ENCODE data around the gene BTBD2. TPM values are rescaled to one million over a fixed set of nuclear protein-coding genes. Genes with fewer than 3 reads are reported as not detected.
A peak's percentile ranks its signal among the peaks of the same experiment; 100 is the strongest.

BTBD2 gene
- total RNA-seq, 1 experiment from 2014 or later = 19.9 TPM

DNA sequence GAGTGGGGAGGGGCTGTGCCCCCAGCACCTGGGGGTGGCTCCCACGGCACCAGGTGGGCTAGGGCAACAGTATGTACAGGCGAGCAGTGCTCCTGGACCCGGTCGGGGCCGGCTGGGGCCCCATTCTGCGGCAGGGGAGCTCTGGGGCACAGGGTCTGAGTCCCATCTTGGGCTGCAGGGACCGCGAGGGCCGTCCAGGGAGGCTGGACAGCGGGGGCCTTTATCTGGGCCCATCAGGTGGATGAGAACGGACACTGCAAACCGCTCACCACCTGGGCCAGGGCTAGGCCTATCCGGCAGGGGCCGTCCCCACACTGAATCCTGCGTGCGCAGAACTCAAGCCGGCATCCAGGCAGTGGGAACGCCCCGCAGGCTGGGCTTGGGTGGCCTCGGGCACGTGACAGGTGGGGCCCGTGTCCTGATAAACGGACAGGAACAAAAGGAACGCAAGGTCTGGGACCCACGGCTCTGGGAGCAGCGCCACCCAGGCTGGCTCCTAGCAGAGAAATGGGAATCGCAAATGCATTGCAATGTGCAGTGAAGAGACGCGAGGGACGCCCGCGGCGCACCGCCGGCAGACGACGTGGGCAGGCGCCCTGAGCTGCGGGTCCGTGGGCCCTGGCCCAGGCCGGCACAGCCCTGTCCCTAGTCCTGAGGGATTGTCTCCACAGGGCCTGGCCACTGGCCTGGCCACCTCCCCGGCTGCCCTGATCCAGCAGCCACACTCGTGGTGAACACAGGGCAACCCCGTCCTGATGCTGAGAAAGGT, 29.7 kb downstream of the BTBD2 start:
- no peak for DNase-seq (ENCODE audit: low read depth)

- DNase-seq (ENCODE audit: low read depth) = no peak
Measured at GRCh38 chr19:1984357-1984756, 31.2 kb downstream of the BTBD2 start.

DNA sequence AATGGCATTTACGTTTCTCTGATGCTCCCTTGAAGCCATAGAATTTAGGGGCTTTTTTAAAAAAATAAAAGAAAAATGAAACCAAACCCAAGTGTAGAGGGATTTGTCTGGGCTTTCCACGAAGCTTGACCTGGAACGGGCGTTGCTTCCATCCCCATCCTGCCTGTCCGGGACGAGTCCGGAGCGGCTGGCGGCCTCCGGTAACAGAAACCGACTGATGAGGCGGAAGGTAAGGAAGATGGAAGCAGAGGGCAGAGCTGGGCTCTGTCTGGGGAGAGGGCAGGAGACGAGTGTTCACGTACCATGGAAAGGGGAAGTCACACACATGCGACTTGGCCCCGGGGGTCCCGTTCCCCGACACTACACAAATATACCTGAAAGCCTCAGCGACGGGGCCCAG, 34.3 kb downstream of the BTBD2 start:
- DNase-seq (ENCODE audit: low read depth) = no peak

- DNase-seq (ENCODE audit: low read depth) = no peak
Measured at GRCh38 chr19:1980809-1981181, 34.7 kb downstream of the BTBD2 start.

DNA sequence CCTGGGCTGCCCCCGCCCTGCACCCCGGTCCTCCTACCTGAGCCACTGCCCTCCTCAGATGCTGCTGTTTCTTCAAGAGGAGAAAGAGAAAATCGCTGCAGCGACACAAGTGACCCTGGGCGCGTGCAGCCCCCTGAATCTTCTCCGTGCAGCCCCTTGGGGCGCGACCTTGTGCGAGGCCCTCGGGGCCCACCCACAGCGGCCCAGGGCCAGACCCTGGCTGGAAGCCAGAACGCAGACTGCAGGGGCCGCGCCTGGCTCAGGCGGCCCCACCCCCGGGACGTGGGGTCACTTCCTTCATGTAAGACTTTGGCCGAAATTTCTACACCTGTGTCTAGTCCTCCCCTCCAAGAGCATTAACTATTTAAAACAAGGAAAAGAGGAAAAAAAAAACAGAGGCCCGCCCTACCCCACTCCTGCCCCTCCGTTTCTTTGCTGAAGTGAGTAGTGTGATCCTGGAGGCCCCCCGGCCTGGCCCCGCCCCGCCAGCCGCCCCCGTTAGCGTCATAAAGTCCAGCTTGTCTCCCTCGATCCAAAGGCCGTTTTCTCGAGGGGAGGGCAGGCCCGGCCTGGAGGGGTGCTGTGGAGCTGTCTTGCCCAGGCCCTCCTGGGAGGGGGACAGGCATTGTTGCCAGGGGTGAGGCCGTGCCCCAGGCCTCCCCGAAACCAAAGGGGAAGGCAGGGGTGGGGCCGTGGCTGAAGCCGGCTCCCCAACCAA, 35.3 kb downstream of the BTBD2 start:
- no peak for DNase-seq (ENCODE audit: low read depth)

DNA sequence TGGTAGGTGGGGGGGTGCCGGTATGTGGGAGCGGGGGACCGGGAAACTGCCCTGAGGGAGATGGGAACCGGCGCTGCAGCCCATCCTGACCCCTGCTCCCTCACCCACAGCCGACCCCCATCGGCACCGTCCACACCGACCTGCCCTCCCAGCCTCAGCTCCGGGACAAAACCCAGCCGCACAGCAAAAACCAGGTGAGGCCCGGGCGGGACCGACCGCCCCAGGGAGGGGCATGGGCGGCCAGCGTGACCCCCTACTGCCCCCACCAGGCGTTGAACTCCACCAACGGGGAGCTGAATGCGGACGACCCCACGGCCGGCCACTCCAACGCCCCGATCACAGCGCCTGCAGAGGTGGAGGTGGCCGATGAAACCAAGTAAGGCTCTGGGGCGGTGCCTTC, 35.9 kb downstream of the BTBD2 start:
- no peak for DNase-seq (ENCODE audit: low read depth)

DNA sequence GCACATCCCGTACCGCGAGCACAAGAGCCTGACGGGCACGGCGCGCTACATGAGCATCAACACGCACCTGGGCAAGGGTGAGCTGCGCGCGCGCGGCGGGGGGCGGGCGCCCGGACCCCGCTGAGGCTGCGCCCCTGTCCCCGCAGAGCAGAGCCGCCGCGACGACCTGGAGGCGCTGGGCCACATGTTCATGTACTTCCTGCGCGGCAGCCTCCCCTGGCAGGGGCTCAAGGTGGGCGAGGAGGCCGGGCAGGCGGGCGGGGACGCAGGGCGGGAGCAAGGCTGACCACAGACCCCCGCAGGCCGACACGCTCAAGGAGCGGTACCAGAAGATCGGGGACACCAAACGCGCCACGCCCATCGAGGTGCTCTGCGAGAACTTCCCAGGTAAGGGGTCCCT, 36.5 kb downstream of the BTBD2 start:
- DNase-seq (ENCODE audit: low read depth) = no peak

DNA sequence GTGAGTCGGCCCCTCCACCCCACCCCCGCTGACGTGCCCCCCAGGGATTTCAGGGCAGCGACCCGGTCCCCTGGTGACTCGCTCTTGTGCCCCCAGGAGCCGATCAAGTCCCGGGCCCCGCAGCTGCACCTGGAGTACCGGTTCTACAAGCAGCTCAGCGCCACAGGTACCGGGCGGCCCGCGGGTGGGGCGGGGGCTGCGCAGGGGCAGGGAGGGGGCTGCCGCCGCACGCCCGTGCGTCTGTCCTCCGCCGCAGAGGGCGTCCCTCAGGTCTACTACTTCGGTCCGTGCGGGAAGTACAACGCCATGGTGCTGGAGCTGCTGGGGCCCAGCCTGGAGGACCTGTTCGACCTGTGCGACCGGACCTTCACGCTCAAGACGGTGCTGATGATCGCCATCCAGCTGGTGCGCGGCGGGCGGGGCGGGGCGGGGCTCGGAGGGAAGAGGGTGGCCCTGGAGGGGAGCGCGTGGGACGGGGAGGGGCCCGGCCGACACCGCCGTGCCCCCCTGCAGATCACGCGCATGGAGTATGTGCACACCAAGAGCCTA, 37.1 kb downstream of the BTBD2 start:
- DNase-seq (ENCODE audit: low read depth) = no peak

- DNase-seq (ENCODE audit: low read depth) = no peak
Measured at GRCh38 chr19:1977120-1977519, 38.4 kb downstream of the BTBD2 start.

DNA sequence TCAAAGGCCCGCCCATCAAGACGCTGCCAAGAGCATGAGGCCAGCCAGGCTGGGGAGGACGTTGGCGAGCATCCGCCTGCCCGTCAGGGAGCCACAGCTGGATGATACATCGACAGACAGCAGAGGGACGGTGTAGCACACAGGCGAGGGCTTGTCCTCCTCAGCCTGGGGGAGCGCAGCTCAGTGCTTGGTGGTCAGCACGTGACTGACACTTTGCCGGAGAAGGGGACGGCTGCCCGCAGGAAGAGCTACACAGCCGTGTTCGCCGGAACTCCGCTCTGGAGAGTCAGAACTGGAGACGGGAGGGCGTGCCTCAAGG, 40.4 kb downstream of the BTBD2 start:
- DNase-seq (ENCODE audit: low read depth) = no peak

GRCh38 chr19:1974381-1975161, 40.9 kb downstream of the BTBD2 start:
- DNase-seq (ENCODE audit: low read depth) = no peak

GRCh38 chr19:1970806-1971502, 44.6 kb downstream of the BTBD2 start:
- DNase-seq (ENCODE audit: low read depth) = no peak

DNA sequence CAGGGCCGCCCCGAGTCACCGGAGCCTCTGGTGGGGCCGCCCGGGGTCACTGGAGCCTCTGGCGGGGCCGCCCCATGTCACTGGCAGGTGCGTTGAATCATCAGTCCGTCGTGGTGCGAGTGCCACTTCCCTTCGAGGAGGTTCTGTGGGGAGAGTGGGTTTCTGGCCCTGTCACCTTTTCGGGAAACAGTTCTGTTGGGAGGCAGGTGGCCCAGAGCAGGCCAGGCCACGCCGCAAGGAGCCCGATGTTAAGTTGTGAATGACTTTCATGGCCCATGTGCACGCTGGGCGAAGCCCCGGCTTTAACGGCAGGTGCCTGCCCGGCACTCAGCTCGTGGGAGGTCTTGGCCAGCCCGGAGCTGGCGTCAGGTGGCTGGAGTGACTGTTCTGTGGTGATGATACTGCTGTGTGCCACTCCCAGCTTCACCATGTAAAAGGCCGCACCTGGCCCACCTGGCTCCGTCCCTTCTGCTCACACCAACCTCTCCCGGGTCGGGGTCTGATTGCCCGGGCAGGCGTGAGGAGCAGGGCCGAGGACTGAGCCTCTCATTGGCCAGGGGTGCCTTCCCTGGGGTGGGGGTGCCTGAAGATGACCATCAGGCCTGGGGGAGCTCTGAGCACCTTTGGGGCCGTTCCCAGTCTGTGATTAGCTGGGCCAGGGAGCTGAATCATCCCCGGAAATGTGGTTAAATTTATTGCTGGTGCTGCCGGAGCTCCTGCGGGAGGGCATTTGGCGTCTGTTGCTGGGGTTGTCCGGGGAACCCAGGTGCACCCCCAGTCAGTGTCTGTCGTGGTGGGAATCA, 45.3 kb downstream of the BTBD2 start:
- peak; percentile 75 for DNase-seq (ENCODE audit: low read depth)

GRCh38 chr19:1969176-1970002, 46.1 kb downstream of the BTBD2 start:
- no peak for DNase-seq (ENCODE audit: low read depth)

GRCh38 chr19:1968279-1969175, 47.0 kb downstream of the BTBD2 start:
- DNase-seq (ENCODE audit: low read depth) = no peak

DNA sequence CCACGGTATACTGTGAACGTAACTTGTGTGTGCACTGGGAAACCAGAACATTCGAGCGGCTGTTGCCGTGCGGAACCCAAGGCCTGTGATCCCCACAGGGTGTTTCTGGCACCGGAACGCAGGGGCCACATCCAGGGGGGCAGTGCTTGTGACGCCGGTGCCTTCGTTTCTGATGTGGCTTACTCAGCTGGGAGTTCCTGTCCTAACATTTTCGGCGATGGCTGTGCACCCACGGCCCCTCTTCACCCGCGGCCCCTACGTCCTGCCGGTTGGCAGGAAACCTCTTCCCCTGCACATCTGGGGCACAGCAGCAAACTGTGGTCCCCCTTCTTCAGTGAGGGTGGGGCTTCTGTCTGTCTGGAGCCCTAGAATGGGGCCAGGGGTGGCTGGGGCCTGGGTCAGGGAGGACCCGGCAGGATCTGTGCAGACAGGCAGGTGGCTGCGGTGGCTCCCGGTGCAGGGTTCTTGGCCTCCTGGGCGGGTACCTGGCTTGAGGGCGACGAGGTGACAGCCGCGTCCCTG, 48.4 kb downstream of the BTBD2 start:
- no peak for DNase-seq (ENCODE audit: low read depth)

DNA sequence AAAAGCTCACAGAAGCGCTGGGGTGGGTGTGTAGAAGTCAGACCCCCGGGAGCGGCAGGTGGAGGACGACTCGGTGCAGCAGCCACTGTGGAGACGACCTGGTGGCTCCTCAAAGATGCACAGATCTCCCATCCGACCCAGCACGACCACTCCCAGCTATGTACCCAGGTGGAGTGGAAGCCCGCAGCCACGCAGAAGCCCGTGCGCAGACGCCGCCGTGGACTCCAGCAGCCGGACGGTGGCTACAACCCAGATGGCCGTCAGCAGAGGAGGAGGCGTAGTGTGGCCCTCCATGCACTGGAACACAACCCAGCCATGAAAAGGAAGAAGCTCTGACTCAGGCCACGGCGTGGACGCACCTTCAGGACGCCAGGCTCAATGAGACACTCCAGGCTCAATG, 52.8 kb downstream of the BTBD2 start:
- DNase-seq (ENCODE audit: low read depth) = no peak

DNA sequence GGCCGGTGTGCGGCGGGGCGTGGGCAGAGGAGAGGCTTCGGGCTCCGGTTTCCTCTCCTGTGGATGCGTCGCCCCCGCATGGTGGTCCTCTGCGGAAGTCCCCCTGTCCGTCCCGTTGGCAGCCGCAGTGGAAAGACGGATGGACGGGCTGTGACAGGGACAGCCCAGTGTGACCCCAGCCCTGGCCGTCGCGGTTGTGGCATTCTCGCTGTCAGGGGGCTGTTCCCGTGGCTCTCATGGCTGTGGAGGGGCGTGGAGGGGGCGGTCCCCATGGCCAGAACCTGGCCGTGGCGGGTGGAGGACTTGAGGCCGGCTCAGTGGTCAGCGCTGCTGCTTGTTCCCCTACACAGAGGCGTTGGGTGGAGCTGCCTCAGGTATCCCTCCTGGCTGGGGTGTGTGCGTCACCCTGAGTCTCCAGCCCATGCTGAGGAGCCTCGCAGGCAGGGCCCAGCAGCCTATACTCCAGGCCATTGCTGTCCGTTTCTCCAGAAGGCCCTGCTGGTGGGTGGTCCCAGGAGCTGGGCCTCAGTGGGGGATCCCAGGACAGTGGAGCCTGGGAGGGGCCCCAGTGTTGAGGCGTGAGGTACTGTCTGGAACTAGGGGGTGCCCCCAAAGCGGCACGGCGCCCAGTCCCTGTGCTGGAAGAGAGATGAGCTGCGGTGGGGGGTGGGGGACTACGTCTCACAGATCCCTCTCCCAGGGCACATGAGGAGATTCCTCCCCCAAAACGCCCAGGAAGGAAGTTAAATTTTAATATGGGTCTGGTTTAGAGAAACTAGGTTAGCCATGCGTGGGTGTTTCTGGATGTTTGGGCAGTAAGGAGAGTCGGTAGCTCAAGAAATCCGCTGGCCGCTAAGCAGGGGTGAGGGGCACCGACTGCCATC, 54.3 kb downstream of the BTBD2 start:
- DNase-seq (ENCODE audit: low read depth) = no peak
